HUES6 (cell line): ENCODE data around the gene GGA3.
A peak's percentile ranks its signal among the peaks of the same experiment; 100 is the strongest.
"Not testable (repeated sequence)": the region's sequence is repeated elsewhere in the genome, so short reads cannot be mapped to it uniquely, and the experiment has no call there.

Experiments
- H3K27ac ChIP-seq: 2 replicates; pipeline ENCODE4 v1.7.0; 2013; ENCODE audit warnings: low read depth, mild to moderate bottlenecking, low read length, inconsistent platforms
- H3K27me3 ChIP-seq: 2 replicates; pipeline ENCODE4 v1.6.1; 2013; ENCODE audit warnings: low read length; ENCODE audit not compliant: control insufficient read depth, insufficient read depth
- H3K36me3 ChIP-seq: 2 replicates; pipeline ENCODE4 v1.6.1; 2013; ENCODE audit warnings: low read length; ENCODE audit not compliant: control insufficient read depth, insufficient read depth
- H3K4me1 ChIP-seq: 2 replicates; pipeline ENCODE4 v1.6.1; 2013; ENCODE audit warnings: low read length; ENCODE audit not compliant: control insufficient read depth, insufficient read depth
- H3K4me3 ChIP-seq: 2 replicates; pipeline ENCODE4 v1.5.1; 2013; ENCODE audit warnings: low read depth, low read length
- H3K9ac ChIP-seq: one replicate; pipeline ENCODE4 v1.6.1; 2013; ENCODE audit warnings: mild to moderate bottlenecking, low read length
- H3K9me3 ChIP-seq: 2 replicates; pipeline ENCODE4 v1.6.1; 2013; ENCODE audit warnings: low read depth, low read length; ENCODE audit not compliant: control insufficient read depth, insufficient read depth

The GGA3 gene

GRCh38 chr17:75208161-75208560 is 53.2 kb downstream of the GGA3 start:
- no peaks in the 10 kb centered on the region for H3K27me3 ChIP-seq
- no peak overlapping the region for H3K27ac ChIP-seq
- no peak overlapping the region for H3K9ac ChIP-seq
- peaks cover 38% of the 10 kb centered on the region for H3K36me3 ChIP-seq
- H3K4me3 ChIP-seq = no peak overlapping the region
- H3K4me1 ChIP-seq = no peaks in the 10 kb centered on the region
- H3K9me3 ChIP-seq = no peaks in the 10 kb centered on the region

GRCh38 chr17:75207760-75208159 is 53.6 kb downstream of the GGA3 start:
- H3K27ac ChIP-seq = no peak overlapping the region
- H3K4me3 ChIP-seq = no peak overlapping the region
- H3K4me1 ChIP-seq = no peaks in the 10 kb centered on the region
- peaks cover 34% of the 10 kb centered on the region for H3K36me3 ChIP-seq
- no peaks in the 10 kb centered on the region for H3K27me3 ChIP-seq
- no peak overlapping the region for H3K9ac ChIP-seq
- H3K9me3 ChIP-seq = no peaks in the 10 kb centered on the region

GRCh38 chr17:75207050-75207407 is 54.4 kb downstream of the GGA3 start:
- not testable (repeated sequence) for H3K27ac ChIP-seq

GRCh38 chr17:75205793-75206163 is 55.6 kb downstream of the GGA3 start:
- Histone ChIP-seq H3K4me1 (no peaks in the 10 kb centered on the region), H3K9ac (peak overlapping the region; percentile 98), H3K27ac (peak overlapping the region; percentile 99), H3K9me3 (no peaks in the 10 kb centered on the region), H3K27me3 (no peaks in the 10 kb centered on the region), H3K36me3 (peaks cover 16% of the 10 kb centered on the region), H3K4me3 (peak overlapping the region; percentile 95)

More at GRCh38 chr17:75207050-75207407, 54.4 kb downstream of the GGA3 start:
- not testable (repeated sequence) for H3K4me1 ChIP-seq, H3K4me3 ChIP-seq, H3K9me3 ChIP-seq, H3K9ac ChIP-seq, H3K27me3 ChIP-seq
- peaks cover 27% of the 10 kb centered on the region for H3K36me3 ChIP-seq

- H3K4me3 ChIP-seq = peak within 1 kb of the TSS; percentile 95
- H3K27ac ChIP-seq = peak within 1 kb of the TSS; percentile 99
- no peaks in the 10 kb centered on the region for H3K9me3 ChIP-seq
- H3K9ac ChIP-seq = peak within 1 kb of the TSS; percentile 98
- no peaks in the 10 kb centered on the region for H3K27me3 ChIP-seq
- H3K36me3 ChIP-seq = peaks cover 12% of the 10 kb centered on the region
- H3K4me1 ChIP-seq = no peaks in the 10 kb centered on the region
Measured at GRCh38 chr17:75205037-75205792, 56.2 kb downstream of the GGA3 start, which contains the start of gene NUP85. NUP85 (plus strand) TSS chr17:75205679; CDS start chr17:75205762, 83 bp downstream.

GRCh38 chr17:75199886-75200618 is 61.4 kb downstream of the GGA3 start:
- Histone ChIP-seq H3K27ac (no peak overlapping the region), H3K36me3 (no peaks in the 10 kb centered on the region), H3K9me3 (no peaks in the 10 kb centered on the region), H3K4me1 (no peaks in the 10 kb centered on the region), H3K27me3 (no peaks in the 10 kb centered on the region), H3K9ac (no peak overlapping the region), H3K4me3 (no peak overlapping the region)

- Histone ChIP-seq H3K4me1 (no peaks in the 10 kb centered on the region), H3K36me3 (no peaks in the 10 kb centered on the region), H3K4me3 (no peak overlapping the region), H3K9me3 (no peaks in the 10 kb centered on the region), H3K9ac (no peak overlapping the region), H3K27ac (no peak overlapping the region), H3K27me3 (no peaks in the 10 kb centered on the region)
Measured at GRCh38 chr17:75194879-75195278, 66.5 kb downstream of the GGA3 start.

GRCh38 chr17:75191584-75191983 is 69.8 kb downstream of the GGA3 start:
- H3K27me3 ChIP-seq = no peaks in the 10 kb centered on the region
- no peaks in the 10 kb centered on the region for H3K9me3 ChIP-seq
- H3K36me3 ChIP-seq = no peaks in the 10 kb centered on the region
- H3K4me1 ChIP-seq = 0 out of 2 replicates have a peak, but pooled peaks cover 3% of the 10 kb centered on the region
- no peak overlapping the region for H3K4me3 ChIP-seq
- no peak overlapping the region for H3K9ac ChIP-seq
- no peak overlapping the region for H3K27ac ChIP-seq

GRCh38 chr17:75188614-75189013 is 72.8 kb downstream of the GGA3 start:
- H3K9ac ChIP-seq = no peak overlapping the region
- no peak overlapping the region for H3K4me3 ChIP-seq
- H3K9me3 ChIP-seq = no peaks in the 10 kb centered on the region
- H3K36me3 ChIP-seq = no peaks in the 10 kb centered on the region
- no peak overlapping the region for H3K27ac ChIP-seq
- H3K27me3 ChIP-seq = no peaks in the 10 kb centered on the region
- H3K4me1 ChIP-seq = peaks cover 5% of the 10 kb centered on the region; the same call in 1 of the 2 replicates
